ENCODE data around the gene MYOM3.
A peak's percentile ranks its signal among the peaks of the same experiment; 100 is the strongest.

The MYOM3 gene

DNA sequence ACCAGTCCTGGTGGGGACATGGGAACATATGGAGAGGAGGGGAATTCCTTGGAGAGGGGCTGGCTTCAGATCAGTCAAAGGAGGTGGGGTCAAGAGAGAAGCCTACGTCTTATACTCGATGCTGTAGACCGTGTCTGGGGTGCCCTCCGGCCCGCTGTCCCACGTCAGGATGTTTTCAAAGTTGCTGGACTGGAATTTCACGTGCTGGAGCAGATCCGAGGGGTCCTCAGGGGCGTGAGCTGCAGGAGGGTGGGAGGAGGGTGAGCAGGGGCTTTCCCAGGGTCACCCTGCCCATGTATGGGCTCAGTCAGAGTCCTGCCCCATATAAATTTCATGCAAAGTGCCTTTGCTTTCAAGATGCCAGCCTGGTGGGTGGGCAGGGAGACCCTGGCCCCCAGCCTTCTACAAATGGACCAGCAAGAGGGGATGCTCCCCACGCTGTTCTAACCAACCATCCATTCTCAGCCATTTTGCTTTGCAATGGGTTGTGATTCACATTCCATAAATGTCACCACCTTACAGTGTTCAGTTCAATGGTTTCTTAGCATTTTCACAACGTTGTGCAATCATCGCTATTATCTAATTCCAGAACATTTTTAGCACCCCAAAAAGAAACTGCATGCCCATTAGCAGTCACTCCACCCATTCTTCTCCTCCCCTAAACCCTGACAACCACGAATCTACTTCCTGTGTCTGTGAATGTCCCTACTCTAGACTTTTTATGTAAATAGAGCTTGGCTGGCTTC, 26.7 kb upstream of the MYOM3 start:
- DNase-seq (ENCODE audit: low read depth) = no peak

DNA sequence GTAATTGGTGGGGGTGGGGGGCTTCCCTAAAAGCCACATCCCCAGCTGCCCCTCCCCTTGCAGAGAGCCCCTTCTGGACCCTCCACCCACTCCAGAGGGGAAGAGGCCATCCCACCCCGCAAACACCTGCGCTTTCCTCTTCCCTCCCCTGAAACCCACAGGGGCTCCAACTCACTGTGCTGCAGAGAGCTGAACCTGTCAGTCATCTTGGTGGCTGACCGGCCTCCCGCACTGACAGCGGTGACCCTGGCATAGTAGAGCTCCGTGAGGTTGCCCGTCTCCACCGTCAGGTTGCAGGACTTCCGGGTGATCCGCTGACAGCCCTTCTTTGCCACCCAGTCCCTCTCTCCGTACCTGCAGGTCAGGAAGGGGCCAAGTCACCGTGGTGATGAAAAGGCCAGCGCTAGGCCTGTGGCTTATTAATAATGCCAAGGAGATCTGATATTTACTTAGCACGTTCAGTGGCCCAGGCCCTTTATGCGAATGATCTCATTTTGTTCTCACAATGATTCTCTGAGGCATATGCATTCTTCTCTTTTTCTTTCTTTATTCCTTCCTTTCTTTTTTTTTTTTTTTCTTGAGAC, 25.1 kb upstream of the MYOM3 start:
- DNase-seq (ENCODE audit: low read depth) = no peak

DNA sequence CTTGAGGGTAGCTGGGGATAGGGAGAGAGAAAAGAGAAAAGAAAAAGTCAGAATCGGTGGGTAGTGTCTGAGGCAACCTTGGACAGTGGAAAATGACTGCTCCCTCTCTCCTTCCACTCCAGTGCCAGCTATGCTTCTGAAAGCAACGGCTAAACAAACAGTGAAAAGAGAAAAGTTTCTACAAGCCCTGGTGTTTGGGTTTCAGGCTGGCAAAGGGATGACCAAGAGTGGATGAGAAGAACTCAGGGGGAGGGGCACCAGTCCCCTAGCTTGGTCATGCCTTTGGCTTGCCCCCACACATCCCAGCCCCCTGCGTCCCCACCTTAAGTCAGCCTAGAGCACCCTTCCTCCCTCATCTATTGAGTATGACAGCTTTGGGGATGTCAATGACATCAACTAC, 22.4 kb upstream of the MYOM3 start:
- no peak for DNase-seq (ENCODE audit: low read depth)

DNA sequence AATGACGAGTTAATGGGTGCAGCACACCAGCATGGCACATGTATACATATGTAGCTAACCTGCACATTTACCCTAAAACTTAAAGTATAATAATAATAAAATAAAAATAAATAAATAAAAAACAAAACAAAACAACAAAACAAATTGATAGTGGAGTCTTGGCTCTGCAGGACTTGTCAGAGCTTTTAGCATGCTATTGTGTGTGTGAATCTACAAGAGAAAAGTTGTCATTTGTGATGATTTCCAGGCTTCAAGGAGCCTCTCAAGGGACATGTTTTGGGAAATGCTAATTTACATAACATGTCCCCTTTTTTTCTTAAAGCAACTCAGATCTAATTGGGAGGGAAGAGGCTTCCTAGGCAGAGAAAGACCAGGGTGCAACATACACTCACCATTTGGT, 21.9 kb upstream of the MYOM3 start:
- DNase-seq (ENCODE audit: low read depth) = no peak

DNA sequence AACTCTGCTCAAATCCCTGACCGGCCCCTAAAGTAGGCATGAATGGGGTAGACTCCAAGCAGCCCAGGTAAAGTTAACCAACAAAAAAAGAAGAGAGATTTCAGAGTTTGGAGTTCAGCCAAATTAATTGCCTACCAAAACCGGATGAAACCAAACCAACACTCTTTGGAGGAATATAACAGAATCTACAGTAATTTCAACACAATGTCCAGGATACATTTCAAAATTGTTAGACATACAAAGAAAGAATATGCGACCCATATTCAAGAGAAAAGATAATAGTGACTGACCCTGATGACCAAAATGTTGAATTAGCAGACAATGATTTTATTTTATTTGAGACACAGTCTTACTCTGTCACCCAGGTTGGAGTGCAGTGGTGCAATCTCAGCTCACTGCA, 18.4 kb upstream of the MYOM3 start:
- no peak for DNase-seq (ENCODE audit: low read depth)

DNA sequence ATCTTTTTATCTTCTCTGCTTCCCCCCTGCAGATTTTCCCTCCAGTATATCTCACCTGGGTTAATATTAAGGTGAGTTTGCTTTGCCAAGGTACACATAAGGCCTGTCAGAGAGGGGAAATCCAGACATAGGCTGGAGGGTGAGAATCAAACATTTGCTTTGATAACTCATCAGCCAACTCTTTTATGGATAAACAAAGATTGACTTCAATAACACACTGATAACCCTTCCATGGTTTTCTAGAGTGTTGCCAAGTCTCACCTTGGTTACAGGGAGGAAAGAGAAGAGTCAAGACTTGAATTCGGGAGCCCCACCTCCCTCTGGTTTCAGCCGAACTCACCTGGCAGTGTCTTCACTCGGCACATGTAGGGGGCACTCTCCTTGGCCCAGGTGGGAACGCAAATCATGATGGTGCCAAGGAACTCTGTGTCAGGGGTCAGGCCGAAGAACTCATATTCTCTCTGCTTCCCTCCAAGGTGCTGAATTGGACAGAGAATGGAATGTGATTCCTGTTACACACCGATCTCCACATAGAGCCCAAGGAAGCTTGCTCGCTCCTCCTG, 15.9 kb upstream of the MYOM3 start:
- DNase-seq (ENCODE audit: low read depth) = no peak

DNA sequence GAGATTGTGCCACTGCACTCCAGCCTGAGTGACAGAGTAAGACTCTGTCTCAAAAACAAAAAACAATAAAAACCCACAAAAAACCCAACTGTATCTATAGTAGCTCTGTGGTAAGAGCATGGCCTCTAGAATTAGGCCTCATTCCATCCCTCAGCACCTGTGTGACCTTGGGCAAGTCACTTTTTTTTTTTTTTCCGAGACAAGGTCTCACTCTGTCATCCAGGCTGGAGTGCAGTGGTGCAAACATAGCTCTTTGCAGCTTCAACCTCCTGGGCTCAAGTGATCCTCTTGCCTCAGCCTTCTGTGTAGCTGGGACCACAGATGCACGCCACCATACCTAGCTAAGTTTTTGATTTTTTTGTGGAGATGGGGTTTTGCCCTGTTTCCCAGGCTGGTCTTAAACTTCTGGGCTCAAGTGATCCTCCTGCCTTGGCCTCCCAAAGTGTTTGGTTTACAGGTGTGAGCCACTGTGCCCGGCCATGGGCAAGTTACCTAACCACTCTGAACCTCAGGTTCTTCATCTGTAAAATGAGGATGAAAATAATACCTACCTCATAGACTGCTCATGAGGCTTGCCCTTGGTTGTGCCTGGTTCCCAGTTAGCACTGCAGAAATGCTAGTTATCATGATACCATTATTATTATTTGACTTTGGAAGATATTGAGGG, 15.3 kb upstream of the MYOM3 start:
- DNase-seq (ENCODE audit: low read depth) = no peak

DNA sequence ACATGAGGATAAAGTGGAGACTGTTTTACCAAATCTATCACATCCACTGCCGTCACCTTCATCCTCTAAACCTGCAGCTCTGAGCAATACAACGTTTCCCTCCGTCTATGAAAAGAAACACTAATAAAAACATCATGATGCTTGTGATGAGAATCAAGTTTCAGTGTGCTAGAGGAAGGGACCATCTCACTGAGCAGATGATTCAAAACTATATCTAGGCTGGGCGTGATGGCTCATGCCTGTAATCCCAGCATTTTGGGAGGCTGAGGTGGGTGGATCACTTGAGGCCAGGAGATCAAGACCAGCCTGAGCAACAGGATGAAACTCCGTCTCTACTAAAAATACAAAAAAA, 14.7 kb upstream of the MYOM3 start:
- no peak for DNase-seq (ENCODE audit: low read depth)

DNA sequence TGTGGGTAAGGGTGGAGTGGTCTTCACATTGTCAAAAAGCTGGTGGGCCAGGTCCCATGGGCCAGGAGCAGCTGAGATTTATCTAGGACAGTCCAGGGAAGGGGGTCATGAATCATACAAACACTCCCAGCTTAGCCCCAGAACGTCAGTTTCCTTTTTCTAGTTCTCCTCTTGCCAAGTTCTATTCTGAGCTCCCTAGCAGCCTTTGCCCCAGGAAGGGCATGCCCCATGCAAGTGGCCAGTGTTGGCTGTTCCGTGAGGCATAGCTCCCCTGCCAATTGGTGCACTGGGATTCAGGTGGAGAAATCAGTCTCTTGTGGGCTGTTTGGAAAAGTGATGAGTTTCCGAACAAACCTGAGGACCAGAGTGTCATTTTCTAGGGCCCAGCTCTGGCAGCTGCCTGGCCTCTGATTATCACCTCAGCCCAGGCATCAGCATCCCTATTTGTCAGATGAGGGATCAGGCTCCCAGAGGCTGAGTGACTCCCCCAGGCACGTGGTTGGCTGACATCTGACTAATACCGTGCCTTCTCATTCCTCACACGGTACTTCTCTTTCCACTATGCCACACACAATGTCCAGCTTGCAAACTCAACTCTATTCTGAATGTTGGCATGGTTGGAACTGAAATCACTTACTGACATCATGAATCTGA, 14.2 kb upstream of the MYOM3 start:
- DNase-seq (ENCODE audit: low read depth) = peak; percentile 53

DNA sequence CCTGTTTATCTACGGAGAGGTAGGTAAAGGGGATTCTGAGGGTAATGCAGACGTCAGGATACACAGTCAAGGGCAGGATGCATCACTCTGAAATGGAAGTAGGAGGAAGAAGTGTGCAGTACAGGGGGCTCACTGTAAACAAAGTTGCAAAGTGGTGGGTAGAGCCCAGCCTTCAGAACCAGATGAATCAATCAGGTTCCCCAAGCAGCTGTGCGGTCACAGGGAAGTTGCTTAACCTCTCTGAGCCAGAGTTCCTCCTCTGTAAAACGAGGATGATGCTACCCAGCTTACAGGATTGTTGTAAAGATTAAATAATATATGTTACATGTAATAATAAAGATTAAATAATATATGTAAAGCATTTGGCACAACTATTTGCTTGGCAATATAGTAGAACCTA, 13.5 kb upstream of the MYOM3 start:
- no peak for DNase-seq (ENCODE audit: low read depth)

DNA sequence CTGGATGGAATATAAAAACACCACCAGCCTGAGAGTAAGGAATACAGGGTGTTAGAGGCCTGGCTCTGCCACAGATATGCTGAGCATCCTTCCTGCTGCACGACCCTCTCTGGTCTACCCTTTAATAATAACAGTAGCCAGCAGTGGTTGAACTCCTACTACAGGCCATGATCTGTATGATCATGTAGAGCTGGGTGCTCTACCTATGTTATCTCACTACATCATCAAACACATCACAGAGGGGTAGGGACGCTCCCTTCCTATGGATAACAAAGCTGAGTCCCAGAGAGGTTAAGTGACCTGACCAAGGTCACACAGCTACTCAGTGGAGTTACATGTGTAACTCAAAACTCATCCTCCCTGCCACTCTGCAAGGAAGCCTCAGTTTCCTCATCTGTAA, 13.0 kb upstream of the MYOM3 start:
- no peak for DNase-seq (ENCODE audit: low read depth)

DNA sequence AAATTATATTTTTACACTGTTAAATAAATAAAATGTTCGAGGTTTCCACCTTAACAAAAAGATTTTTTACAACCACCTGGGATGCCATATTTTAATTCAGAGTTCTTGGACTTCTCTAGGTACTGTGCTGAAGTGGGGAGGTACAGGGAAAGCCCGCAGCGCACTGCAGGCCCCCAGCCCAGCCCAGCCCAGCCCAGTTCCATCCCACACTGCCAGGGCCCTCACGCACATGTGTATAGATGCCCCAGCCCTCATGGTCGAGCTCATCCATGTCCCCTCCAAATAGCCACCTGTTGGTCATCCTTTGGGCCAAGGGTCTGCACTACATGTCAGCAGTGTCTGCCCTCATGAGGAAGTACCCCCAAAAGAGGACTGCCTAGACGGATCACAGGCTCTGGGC, 11.7 kb upstream of the MYOM3 start:
- no peak for DNase-seq (ENCODE audit: low read depth)

DNA sequence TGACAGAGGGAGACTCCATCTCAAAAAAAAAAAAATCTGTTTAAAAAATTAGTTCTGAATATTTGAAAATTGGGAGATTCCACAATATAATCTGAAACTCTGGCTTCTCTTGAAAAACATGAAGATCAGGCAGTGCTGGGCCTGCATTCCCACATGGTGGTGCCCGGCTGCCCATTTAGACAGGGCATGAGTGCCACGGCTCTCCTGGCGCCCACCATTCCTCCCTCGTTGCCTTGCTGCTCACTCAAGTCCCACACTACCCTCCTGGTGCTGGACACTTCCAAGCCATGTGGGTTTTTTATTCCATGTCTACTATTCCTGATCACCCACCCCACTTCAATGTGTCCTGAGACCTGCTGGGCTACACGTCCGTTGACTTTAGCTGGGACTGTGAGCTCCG, 10.8 kb upstream of the MYOM3 start:
- no peak for DNase-seq (ENCODE audit: low read depth)

DNA sequence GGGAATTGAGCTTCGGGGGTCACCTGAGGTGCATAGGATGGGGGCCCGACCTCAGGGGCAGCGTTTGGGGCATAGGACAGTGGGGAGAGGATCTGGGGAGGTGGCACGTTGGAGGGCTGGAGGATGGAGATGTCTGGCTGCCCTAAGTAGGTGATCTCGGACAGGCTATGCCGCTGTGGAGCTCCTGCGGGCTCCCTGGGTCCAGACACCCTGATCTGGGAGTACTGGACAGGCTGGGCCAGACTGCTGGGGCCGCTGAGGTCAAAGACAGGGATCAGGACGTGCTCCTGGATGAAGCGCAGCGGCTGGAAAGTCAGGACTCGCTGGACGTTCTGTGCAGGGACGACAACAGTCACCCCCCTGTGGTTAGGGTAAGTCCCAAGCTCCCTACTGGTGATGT, 9.5 kb upstream of the MYOM3 start:
- DNase-seq (ENCODE audit: low read depth) = no peak

DNA sequence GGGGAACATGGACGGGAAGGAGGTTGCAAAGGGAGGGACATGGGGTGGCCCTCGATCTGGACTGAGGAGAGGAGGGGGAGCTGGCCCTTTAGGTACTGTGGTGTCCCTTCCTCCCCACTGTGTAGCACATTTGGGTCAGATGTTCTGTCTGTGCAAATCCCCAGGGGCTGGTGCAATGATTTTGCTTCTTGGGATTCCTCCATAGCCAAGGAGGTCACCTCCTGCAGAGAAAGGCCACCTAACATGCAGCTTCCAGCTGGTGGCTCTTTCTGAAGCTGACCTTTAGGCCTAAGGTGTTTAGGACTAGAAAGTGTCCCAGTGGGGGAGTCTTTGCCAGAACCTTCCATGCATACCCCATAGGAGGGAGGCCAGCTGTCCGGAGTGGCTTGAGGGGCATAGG, 9.0 kb upstream of the MYOM3 start:
- DNase-seq (ENCODE audit: low read depth) = no peak

DNA sequence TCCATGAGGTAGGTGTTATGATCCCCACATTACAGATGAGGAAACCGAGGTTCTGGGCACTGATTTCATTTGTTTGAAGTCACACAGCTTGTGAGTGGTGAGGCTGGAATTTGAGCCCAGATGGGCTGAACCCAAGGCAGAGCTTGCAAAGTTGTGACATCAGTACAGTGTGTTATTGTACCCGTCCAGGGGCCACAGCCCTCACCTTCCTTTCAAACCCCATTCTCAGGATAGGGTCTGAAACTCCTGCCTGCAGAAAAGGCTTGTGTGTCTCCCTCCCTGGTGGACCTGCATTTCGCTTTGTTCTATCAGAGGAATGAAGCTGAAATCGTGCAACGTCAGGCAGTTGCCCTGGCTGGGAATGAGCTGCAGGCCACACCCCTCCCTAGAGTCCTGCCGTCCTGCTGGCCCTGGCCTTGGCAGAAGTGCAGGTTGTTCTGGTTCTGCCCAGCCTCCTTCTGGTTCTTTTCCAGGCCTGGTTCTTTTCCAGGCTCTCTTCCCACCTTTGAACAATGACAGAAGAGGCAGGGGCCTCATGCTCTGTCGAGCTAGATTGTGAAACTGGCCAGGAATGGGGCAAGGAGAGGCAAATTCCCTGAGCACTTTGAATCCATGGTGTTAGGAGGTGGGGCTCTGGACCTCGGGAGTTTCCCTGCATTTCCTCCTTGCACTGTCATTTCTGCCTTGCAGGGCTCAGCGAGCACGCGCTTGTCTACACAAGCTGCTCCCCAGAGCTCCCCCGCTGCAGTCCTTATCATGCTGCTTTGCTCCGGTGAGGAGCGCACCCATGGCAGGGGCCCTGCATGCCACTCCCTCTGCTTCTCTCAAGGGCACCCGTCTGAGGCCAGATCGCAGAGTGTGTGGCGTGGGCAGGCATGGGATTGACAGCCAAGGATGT, 8.2 kb upstream of the MYOM3 start:
- DNase-seq (ENCODE audit: low read depth) = no peak

DNA sequence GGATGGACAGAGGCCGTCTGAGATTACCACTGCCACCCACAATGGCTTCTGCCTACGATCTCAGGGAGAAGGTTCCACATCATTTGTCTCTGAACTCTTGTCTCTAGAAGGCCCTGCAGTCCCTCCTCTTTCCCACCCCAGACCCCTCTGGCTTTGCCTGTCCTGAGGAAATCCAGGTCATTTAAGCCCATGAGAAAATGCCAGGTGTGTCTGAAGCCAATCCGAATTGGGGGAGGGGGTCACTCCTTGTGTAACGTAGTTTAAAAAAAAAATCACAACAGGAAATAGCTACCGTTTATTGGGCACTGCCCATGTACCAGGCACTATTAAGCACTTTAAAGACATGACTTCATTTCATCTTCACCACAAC, 7.5 kb upstream of the MYOM3 start:
- no peak for DNase-seq (ENCODE audit: low read depth)

DNA sequence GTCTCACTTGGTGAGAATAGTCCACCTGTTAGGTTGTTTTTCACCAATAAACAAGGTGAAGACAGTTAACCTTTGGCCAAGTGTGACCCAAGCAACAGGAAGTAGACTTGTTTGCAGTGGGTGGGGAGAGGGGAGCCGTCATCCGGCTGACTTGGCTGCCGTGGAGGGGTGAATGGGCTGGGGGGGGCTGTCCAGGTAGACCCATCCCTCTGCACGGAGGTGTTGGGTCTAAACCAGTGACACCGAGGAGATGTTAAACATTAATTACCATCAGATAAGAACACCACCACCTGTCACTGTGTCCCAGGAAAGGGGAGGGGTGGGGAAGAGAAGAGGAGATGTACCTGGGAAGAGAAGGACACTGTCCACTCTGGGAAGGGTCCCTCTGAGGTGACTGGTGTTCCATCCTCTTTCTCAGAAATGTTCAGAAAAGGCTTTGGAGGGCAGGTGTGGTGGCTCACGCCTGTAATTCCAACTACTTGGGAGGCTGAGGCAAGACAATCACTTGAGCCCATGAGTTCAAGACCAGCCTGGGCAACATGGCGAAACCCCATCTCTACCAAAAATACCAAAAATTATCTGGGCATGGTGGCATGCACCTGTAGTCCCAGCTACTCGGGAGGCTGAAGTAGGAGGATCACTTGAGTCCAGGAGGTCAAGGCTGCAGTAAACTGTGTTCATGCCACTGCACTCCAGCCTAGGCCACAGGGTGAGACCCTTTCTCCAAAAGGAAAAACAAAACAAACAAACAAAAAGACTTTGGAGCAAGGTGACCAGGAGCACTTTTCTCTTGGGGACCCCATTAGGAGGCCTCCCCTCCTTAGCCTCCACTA, 6.7 kb upstream of the MYOM3 start:
- no peak for DNase-seq (ENCODE audit: low read depth)

DNA sequence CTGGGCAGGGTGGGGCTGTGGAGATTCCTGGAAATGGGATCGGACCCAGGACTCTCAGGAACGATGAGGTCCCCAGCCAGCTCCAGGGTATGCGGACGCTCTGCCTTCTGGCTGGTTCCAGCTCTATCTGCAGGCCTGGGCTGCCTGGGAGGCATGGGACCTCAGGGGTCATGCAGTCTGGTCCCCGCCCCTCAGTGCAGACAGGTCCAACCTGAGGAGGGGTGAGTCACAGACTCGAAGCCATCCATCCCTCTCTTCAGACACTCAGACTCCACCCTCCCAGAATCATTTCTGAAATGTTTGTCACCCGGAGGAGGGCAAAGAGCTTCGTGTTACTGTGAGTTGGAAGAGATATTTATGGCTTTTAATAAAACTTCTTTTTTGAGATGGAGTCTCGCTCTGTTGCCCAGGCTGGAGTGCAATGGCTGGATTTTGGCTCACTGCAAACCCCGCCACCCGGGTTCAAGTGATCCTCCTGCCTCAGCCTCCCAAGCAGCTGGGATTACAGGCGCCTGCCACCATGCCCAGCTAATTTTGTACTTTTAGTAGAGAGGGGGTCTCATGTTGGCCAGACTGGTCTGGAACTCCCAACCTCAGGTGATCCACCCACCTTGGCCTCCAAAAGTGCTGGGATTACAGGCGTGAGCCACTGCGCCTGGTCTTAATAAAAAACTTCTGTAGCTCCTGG, 5.9 kb upstream of the MYOM3 start:
- peak; percentile 52 for DNase-seq (ENCODE audit: low read depth)

DNA sequence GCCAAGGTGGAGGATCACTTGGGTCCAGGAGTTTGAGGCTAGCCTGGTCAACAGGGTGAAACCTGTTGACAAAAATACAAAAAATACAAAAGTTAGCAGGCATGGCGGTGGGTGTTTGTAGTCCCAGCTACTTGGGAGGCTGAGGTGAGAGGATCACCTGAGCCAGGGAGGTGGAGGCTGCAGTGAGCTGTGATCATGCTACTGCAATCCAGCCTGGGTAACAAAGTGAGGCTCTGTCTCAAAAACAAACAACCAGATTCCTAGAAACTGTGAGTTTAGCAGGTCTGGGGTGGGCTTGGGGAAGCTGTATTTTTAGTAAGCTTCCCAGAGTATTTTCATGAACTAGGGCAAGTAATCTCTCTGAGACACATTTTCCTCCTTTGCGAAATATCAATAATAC, 5.2 kb upstream of the MYOM3 start:
- no peak for DNase-seq (ENCODE audit: low read depth)

Measured in ELR (cell line).